Measurements from ENCODE around the gene EPS8L3.
"Not testable (repeated sequence)": the region's sequence is repeated elsewhere in the genome, so short reads cannot be mapped to it uniquely, and the experiment has no call there.

The EPS8L3 gene

GRCh38 chr1:109765896-109766615 is 2.3 kb upstream of the EPS8L3 start:
- no peak for DNase-seq (ENCODE audit: extremely low read depth in 1 of 2, low read depth in 1 of 2)

- no peak for DNase-seq (ENCODE audit: extremely low read depth in 1 of 2, low read depth in 1 of 2)
These were observed 1.7 kb upstream of the EPS8L3 start for GRCh38 chr1:109765483-109765815.

- DNase-seq (ENCODE audit: extremely low read depth in 1 of 2, low read depth in 1 of 2), result no peak
These were observed 1.1 kb upstream of the EPS8L3 start for GRCh38 chr1:109764561-109765482.

- no peak for DNase-seq (ENCODE audit: extremely low read depth in 1 of 2, low read depth in 1 of 2)
These were observed 690 bp downstream of the EPS8L3 start for GRCh38 chr1:109762821-109763645.

- no peak for DNase-seq (ENCODE audit: extremely low read depth in 1 of 2, low read depth in 1 of 2)
These were observed 1.6 kb downstream of the EPS8L3 start for GRCh38 chr1:109762039-109762585.

GRCh38 chr1:109761227-109762038 is 2.3 kb downstream of the EPS8L3 start:
- no peak for DNase-seq (ENCODE audit: extremely low read depth in 1 of 2, low read depth in 1 of 2)

GRCh38 chr1:109760581-109761226 is 3.0 kb downstream of the EPS8L3 start:
- DNase-seq (ENCODE audit: extremely low read depth in 1 of 2, low read depth in 1 of 2), result no peak

- no peak for DNase-seq (ENCODE audit: extremely low read depth in 1 of 2, low read depth in 1 of 2)
These were observed 4.0 kb downstream of the EPS8L3 start for GRCh38 chr1:109759513-109760334.

- no peak for DNase-seq (ENCODE audit: extremely low read depth in 1 of 2, low read depth in 1 of 2)
These were observed 5.6 kb downstream of the EPS8L3 start for GRCh38 chr1:109757936-109758786.

- no peak for DNase-seq (ENCODE audit: extremely low read depth in 1 of 2, low read depth in 1 of 2)
These were observed 6.7 kb downstream of the EPS8L3 start for GRCh38 chr1:109756848-109757521.

- not testable (repeated sequence) for DNase-seq (ENCODE audit: extremely low read depth in 1 of 2, low read depth in 1 of 2)
These were observed 7.4 kb downstream of the EPS8L3 start for GRCh38 chr1:109756325-109756724.

- DNase-seq (ENCODE audit: extremely low read depth in 1 of 2, low read depth in 1 of 2), result no peak
These were observed 9.0 kb downstream of the EPS8L3 start for GRCh38 chr1:109754738-109755137.

- no peak for DNase-seq (ENCODE audit: extremely low read depth in 1 of 2, low read depth in 1 of 2)
These were observed 12.0 kb downstream of the EPS8L3 start for GRCh38 chr1:109751531-109752260.

- no peak for DNase-seq (ENCODE audit: extremely low read depth in 1 of 2, low read depth in 1 of 2)
These were observed 12.8 kb downstream of the EPS8L3 start for GRCh38 chr1:109750920-109751319.

- no peak for DNase-seq (ENCODE audit: extremely low read depth in 1 of 2, low read depth in 1 of 2)
These were observed 13.4 kb downstream of the EPS8L3 start for GRCh38 chr1:109750241-109750882.

- DNase-seq (ENCODE audit: extremely low read depth in 1 of 2, low read depth in 1 of 2), result no peak
These were observed 14.5 kb downstream of the EPS8L3 start for GRCh38 chr1:109749221-109749620.
